GM12878 (cell line): ENCODE results near the gene WDR93. TPM values are rescaled to one million over a fixed set of nuclear protein-coding genes. Genes with fewer than 3 reads are reported as not detected.

ENCODE experiments used
- ATF7 ChIP-seq: fragments of 450-650 bp; IDR thresholded peaks from 2 replicates; pipeline ENCODE4 v1.6.1; 2016; ENCODE audit warnings: low read depth, mild to moderate bottlenecking
- CHD4 ChIP-seq: fragments of 200-600 bp; sonication (generic); IDR thresholded peaks from 2 replicates; pipeline ENCODE4 v1.6.1; 2016; ENCODE audit warnings: mild to moderate bottlenecking
- CTCF ChIP-seq, 3 experiments: IDR thresholded peaks in 2 of 3; conservative IDR thresholded peaks in 1 of 3; 2 replicates each; pipeline ENCODE4 v1.5.1; 2011; ENCODE audit warnings: low read depth in 3 of 3, low read length in 3 of 3, mild to moderate bottlenecking in 3 of 3, control low read depth in 2 of 3, moderate library complexity in 2 of 3, inconsistent platforms in 1 of 3, mixed read lengths in 1 of 3; ENCODE audit not compliant: control insufficient read depth in 2 of 3, insufficient read depth in 1 of 3; ENCODE audit errors: extremely low read depth in 1 of 3
- E2F8 ChIP-seq: fragments of 450-650 bp; IDR thresholded peaks from 2 replicates; pipeline ENCODE4 v1.6.1; 2018; ENCODE audit warnings: mild to moderate bottlenecking, low read depth, moderate library complexity; ENCODE audit not compliant: partially characterized antibody
- MTA2 ChIP-seq: fragments of 450-650 bp; IDR thresholded peaks from 2 replicates; pipeline ENCODE4 v1.6.1; 2016; ENCODE audit warnings: low read depth, mild to moderate bottlenecking, moderate library complexity
- NR2C2 ChIP-seq: IDR thresholded peaks from 2 replicates; pipeline ENCODE4 v1.6.1; 2011; ENCODE audit warnings: borderline replicate concordance, low read depth; ENCODE audit not compliant: control insufficient read depth, insufficient read length
- POLR2A ChIP-seq: IDR thresholded peaks from 2 replicates; pipeline ENCODE4 v1.6.1; 2011; ENCODE audit warnings: low read depth, mild to moderate bottlenecking, low read length
- polyA plus RNA-seq, 11 experiments: library from polyadenylated mRNA; depleted of rRNA in 4 of 11; unstranded in 6 of 11; stranded (reverse) in 5 of 11; fragments of >200 nt; fragmentation: Nextera tagmentation in 4 of 11; fragmentation: Illumina TruSeq in 1 of 11; extraction: Ambion mirVana in 4 of 11; extraction: Trizol in 1 of 11; gene quantifications; 1 replicate in 1 of 11; 2 replicates in 10 of 11; pipeline versions ENCODE4 v1.2.1 to v1.2.3, GENCODE V29; 2011 to 2016; ENCODE audit warnings: inconsistent platforms in 2 of 11, missing spikeins in 2 of 11, low read depth in 1 of 11
- total RNA-seq, 4 experiments: library from RNA; depleted of rRNA in 3 of 4; stranded (reverse); fragments of >200 nt in 3 of 4; fragmentation: Illumina TruSeq in 1 of 4; extraction: Trizol in 1 of 4; gene quantifications; 2 replicates each; pipeline versions ENCODE4 v1.2.1 to v1.2.3, GENCODE V29; 2013 to 2021

The WDR93 gene
- total and polyA plus RNA-seq, 10 of the 15 experiments (the other 5 are each of a cell fraction or from before 2014, with no cell fraction given) = not detected

DNA sequence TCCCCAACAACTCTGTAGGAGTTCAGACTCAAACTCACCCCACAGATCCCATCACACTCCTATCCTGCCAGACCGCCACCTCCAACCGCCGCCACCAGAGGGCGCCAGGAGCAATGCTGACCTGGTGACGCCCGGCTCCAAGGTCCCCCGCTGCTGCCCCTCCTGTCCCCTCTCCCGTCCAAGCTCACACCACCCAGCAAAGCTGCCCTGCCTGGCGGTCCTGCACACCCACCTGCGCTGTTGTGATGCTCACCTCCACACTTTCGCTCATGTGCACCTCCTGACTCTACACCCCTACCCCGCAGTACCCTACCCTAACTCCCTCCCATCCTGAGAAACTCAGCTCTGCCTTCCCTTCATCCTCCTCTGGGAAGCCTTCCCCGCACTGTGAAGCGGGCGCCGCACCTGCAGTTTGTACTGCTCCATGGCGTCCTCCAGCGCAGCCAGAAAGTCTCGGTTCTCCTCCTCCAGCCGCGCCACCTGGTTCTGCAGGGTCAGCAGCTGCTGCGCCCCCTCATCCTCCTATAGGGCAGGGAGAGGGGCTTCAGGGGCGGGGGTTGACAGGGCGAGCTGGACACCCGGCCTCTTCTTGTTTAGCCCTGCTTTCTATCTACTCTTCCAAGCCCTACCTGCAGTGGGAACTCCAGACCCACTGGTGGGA lies 43.3 kb upstream of the WDR93 start (continued):
- TF ChIP-seq E2F8 (no peak), POLR2A (no peak), CTCF (IDR thresholded peaks at IDR 0.05 in 2 of 3, conservative IDR thresholded peaks at IDR 0.05 in 1 of 3; ENCODE audit: control insufficient read depth in 2 of 3, extremely low read depth in 1 of 3, insufficient read depth in 1 of 3, low read depth in 3 of 3, low read length in 3 of 3) (peak; percentile 76 to 90 (median 89)), ATF7 (no peak), NR2C2 (no peak), MTA2 (no peak), CHD4 (no peak)
